Activated CD4-positive, alpha-beta T cell treated with anti-CD3 and anti-CD28 coated beads for 48 hours (primary cell): ENCODE results near the gene KCNH1.
A peak's percentile ranks its signal among the peaks of the same experiment; 100 is the strongest.

Experiments used
- DNase-seq: peaks from one replicate; pipeline ENCODE4 v3.0.0-alpha.2; 2020

KCNH1 gene, protein sequence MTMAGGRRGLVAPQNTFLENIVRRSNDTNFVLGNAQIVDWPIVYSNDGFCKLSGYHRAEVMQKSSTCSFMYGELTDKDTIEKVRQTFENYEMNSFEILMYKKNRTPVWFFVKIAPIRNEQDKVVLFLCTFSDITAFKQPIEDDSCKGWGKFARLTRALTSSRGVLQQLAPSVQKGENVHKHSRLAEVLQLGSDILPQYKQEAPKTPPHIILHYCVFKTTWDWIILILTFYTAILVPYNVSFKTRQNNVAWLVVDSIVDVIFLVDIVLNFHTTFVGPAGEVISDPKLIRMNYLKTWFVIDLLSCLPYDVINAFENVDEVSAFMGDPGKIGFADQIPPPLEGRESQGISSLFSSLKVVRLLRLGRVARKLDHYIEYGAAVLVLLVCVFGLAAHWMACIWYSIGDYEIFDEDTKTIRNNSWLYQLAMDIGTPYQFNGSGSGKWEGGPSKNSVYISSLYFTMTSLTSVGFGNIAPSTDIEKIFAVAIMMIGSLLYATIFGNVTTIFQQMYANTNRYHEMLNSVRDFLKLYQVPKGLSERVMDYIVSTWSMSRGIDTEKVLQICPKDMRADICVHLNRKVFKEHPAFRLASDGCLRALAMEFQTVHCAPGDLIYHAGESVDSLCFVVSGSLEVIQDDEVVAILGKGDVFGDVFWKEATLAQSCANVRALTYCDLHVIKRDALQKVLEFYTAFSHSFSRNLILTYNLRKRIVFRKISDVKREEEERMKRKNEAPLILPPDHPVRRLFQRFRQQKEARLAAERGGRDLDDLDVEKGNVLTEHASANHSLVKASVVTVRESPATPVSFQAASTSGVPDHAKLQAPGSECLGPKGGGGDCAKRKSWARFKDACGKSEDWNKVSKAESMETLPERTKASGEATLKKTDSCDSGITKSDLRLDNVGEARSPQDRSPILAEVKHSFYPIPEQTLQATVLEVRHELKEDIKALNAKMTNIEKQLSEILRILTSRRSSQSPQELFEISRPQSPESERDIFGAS

DNA sequence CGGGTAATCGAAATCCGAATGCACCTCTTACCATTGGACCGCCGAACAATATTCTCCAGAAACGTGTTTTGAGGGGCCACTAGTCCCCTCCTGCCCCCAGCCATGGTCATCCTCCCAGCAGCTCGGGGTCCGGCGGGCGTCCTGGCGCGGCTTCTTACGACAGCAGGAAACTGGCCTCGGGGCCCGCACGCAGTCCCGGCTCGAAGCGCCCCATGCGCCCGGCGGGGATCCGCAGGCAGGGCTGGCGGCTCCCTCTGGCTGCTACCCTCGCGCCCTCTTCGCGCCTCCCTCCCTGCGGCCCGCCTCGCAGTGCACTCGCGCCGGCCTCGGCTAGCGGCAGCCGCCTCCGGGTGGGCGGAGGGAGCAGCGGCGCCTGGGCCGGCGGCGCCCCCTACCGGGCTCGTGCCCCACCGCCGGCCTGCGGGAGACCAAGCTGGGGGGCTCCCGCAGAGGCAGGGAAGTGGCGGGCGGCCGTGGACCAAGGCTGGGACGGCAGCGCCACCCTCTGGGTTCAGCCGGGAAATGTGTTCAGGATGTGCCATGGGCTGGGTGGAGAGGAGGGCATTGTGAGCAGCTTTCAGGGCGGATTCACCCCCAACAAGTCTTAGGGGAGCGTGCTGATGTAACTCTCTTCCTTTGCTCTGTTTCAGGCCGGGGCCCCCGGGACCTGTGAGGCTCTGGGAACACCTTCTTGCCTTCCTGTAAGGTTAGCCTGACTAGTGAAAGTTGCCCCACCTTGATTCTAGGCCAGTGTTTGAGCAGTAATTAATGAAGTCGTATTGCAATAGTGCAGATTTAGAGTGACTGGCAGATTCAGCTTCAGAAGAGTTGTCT, at the start of gene KCNH1:
TSS of gene KCNH1 (minus strand) at position 313 of the 834 bp plus-strand sequence. CDS start at position 110, 203 bp downstream.
- DNase-seq = peak; percentile 89

DNA sequence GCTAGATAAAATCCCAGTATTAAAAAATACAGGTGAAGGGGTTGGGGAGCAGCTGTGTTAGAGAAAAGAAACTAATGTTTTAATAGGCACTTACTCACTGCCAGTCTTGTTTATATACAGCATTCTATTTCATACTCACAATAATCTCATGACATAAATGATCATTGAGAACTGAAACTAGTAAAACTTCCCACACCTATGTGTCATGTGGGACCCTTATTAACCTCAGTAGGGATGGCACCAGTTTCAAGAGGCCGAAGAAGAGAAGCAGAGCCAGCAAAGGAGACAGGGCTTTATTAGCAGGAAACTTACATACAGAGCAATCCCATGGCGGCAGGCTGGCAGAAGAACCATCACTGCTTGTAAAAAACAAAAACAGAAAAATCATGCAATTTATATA, 48.8 kb upstream of the KCNH1 start:
- no peak for DNase-seq

DNA sequence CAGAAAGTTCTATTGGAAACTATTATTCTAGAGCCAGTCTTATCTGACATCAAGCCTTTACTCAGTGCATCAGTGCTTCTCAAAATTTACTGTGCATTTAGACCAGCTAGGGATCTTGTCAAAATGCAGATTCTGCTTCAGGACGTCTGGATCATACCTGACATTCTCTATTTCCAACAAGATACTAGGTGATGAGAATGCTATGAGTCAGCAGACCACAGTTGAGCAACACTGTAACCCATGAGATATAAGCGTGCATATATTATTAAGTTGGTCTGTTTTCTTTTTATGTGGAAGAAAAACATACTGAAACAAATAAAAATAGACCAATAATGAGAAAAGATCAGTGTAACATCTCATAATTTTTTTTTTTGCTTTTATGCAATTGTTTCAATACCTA, 40.4 kb upstream of the KCNH1 start:
- no peak for DNase-seq

DNA sequence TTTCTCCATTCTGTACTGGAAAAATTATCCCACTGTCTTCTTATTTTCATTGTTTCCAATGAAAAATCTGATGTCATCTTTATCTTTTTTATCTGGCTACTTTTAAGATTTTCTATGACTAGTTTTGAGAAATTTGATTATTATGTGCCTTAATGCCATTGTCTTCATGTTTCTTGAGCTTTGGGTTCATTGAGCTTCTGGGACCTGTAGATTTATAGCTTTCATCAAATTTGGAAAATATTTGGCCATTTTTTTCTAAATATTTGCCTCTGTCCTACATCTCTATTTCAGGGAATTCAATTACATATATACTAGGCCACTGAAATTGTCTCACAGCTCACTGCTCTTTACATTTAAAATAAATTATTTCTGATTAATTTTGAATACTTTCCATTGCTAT, 38.7 kb upstream of the KCNH1 start:
- no peak for DNase-seq

DNA sequence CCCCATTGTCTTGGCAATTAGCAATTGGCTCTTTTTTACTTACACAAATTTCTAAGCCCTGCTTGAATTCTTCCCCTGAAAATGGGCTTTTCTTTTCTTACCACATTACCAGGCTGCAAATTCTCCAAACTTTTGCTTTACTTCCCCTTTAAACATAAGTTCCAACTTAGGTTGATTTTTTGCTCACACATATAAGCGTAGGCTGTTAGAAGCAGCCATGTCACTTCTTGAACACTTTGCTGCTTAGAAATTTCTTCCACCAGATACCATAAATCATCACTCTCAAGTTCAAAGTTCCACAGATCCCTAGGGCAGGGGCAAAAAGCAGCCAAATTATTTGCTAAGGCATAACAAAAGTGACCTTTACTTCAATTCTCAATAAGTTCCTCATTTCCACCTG, 35.4 kb upstream of the KCNH1 start:
- no peak for DNase-seq

DNA sequence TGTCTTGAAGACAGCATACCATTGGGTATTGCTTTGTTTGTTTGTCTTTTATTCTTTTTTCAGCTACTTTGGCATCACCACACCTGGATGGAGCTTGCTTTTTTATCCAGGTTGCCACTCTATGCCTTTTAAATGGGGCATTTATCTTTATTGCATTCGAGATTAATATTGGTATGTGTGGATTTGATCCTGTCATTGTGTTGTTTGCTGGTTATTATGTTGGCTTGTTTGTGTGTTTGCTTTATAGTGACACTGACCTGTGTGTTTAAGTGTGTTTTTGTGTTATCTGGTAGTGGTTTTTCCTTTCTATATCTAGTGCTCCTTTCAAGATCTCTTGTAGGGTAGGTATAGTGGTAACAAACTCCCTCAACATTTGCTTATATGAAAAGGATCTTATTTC, 24.9 kb upstream of the KCNH1 start:
- DNase-seq = no peak

DNA sequence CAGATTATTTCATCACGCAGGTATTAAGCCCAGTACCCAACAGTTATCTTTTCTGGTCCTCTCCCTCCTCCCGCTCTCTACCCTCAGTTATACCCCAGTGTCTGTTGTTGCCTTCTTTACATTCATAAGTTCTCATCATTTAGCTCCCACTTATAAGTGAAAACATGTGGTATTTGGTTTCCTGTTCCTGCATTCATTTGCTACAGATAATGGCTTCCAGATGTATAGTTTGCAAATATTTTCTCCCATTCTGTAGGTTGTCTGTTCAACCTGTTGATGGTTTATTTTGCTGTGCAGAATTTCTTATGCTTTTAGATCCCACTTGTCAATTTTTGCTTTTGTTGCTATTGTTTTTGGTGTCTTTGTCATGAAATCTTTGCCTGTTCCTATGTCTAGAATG, 21.1 kb upstream of the KCNH1 start:
- DNase-seq = no peak

DNA sequence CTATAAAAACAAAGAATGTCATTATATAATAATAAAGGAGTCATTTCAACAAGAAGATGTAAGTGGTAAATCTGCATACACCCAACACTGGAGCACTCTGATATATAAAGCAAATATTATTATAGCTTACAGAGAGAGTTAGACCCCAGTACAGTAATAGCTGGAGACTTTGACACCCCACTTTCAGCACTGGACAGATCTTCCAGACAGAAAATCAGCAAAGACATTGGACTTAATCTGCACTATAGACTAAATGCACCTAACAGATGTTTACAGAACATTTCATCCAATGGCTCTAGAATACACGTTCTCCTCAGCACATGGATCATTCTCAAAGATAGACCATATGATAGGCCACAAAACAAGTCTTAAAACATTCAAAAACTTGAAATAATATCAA, 20.0 kb upstream of the KCNH1 start:
- DNase-seq = no peak

DNA sequence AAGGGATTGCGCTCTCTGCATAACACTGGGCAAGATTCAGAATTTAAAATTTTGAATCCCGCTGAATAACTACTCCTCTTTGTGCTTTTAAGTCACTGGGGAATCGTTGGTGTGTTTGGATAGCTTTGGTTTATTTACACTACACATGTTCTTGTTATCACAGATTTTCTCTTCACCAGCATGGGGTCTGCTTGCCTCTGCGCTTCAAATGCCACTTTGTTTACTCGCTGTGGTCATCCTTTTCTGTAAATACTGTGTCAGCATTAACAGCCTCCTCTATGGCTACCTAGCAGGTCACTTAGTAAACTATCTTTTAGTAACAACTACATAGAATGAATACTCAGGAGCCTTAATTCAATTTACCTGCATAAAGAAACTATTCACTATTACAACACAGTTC, 14.4 kb upstream of the KCNH1 start:
- DNase-seq = no peak

DNA sequence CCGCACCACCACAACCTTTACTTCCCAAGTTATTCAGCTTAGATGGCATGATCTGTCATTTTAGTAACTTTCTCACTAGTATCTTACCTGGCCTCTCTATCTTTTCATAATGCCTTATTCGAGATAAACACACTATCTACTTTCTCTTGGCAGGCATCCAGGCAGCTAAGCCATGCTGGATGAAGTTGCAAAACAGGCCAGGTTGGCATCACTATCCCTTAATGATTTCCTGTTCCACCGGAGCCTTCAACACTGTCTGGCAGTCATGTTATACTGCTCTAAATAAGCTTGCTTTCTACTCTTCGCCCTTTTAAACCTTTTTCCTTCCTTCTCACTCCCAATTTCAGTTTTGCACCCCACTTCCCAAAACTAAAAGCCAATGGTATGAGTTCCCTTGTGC, 12.0 kb upstream of the KCNH1 start:
- no peak for DNase-seq

DNA sequence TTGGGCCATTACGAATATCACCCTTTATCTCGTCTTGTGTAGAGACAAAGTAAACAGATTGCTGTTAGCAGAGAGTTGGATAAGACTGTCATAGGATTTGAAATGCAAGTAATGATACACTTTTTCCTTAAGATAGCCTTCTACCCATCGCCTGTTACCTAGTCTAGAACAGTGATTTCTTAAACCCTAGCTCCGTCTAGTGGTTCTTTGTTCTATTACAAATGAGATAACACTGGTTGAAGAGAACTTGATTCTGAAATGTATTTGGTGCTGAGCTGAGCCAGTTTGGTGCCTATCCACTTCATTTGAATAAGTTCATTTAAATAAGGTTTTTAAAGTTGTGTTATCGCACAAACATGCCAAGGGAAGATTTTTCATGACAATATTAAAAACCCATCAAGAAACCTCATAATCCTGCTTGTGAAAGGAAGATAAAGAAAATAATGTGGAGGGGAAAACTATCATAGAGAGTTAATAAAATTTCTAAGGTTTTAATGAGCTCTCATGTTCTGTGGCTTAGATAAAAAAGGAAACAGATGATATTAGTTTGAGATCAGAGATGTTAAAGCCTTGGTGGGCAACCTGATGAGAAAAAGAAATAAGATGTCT, 1.5 kb upstream of the KCNH1 start:
- DNase-seq = no peak

DNA sequence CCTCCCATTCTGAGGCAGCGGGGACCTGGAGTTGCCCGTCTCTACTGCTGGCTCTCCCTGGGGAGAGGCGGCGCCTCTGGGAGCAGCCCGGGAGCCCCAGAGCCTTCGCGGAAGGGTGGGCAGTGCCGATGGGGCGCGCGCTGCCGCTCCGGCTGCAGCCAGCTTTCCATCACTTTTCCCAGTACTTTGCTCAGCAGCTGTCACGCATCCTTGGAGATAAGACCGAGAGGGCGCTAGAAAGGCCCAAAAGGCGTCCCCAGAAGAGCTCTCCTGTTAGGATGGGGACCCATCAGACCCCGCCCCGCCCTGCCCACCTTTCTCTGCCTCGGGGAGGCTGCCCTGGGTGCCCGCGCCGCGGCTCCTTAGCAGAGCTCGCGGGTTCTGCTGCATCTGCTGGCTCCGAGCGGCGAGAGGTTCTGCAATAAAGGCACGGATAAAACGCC, 534 bp downstream of the KCNH1 start:
- no peak for DNase-seq

DNA sequence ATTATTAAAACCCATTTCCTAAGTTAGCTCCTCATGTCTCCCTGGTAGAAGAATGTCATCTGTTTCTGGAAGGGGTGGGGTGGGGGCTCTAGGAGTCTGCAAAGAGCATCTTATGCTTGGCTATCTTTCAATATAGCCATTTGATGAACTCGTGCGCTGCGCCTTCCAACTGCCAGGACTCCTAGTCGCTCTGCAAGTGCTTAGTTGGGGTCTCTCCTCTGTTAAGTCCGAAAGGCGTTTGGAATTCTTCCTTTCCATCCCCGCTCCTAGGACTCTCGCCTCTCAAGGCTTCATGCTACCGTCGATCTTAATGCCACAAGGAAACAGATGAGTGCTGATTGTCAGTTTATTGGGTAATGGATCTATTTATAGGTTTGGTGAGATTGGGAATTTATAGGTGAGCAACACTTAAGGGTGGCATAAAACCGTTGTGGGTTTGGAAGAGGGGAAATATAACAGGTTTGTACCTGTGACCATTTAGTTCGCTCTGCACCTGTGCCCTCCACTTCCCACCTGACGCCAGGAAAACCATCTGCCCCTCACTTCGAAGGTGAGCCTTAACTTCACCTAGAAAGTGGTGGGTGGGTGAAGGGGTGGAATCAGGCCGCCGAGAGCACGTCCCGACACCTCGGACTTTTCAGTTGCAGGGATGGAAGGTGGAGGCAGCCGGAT, 1.1 kb downstream of the KCNH1 start:
- no peak for DNase-seq

DNA sequence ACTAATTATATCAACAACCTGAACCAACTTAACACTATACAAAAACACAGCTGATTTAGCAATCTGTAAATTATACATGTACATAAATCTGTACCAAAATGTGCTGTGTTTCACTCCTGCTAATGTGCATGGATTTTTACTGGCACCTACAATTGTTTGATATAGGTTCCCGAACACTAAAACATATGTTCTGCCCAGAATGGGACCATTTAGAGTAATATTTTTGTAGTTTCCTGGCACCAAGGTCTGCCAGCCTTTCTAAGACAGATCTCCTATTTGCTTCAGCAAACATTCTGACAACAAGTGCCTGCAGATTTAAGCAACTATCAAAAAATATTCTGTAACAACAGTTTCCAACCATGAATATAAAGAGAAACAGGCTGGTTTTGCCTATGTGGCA, 4.2 kb downstream of the KCNH1 start:
- no peak for DNase-seq

DNA sequence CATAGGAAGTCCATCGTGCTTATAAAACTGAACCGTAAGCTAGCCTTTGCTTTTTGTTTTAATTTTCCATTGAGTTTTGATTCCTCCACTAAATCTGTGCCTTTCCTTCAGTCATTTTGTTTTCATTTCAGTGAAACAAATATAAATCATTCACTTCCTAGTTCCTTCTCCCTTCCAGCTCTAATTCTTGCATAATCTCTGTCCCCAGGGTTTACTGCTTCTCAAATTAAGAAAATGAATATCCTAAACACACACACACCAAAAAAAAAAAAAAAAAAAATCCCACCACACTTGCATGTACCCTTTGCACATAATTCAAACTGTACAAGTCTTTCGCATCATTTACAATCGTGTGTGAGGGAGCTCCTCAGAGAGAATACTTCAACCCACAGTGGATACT, 6.8 kb downstream of the KCNH1 start:
- no peak for DNase-seq

DNA sequence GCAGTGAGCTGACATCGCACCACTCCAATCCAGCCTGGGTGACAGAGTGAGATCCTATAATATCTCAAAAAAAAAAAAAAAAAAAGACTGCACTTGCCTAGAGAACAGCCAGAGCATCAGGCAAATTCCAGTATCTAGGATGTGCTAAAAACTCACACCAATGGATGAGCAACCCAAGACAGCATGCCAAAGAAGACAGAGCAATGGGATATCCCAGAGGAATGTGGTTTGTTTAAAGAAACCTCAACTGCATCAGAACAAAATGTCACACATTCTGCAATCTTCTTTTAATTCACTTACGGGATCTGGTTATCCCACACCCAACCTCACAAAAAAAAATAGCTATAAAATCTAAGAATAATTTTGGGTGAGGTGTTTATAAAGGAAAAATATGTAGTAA, 7.3 kb downstream of the KCNH1 start:
- no peak for DNase-seq

DNA sequence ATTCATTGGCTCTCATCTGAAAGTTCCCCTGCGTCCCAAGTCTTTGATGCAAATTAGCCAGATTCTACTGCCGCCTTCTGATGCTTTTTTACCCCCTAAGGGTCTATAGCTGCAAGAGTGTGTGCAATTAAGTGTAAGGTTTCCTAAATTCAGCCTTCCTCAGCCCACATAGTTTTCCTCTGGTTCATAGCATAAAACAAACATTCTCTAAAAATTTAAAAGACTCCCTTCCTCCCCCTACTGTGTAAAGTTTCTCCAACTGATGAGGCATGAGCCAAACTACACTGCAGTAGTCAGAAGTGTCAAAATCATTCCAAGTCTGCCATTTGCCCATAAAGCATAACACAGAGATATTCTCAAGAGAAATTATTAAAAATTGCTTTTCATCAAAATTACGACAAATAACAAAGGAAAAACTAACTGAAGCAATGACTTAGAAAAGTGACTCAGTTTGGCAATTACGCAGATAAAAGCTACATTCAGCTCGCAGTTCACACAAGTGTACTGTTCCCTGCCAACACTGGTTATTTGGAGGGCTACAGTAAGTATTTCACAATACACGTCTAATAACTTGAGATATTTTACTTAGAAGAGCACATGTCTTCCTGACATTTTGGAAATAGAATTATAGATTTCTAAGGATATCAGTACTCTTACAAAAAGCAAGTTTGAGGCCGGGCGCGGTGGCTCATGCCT, 15.4 kb downstream of the KCNH1 start:
- DNase-seq = no peak

DNA sequence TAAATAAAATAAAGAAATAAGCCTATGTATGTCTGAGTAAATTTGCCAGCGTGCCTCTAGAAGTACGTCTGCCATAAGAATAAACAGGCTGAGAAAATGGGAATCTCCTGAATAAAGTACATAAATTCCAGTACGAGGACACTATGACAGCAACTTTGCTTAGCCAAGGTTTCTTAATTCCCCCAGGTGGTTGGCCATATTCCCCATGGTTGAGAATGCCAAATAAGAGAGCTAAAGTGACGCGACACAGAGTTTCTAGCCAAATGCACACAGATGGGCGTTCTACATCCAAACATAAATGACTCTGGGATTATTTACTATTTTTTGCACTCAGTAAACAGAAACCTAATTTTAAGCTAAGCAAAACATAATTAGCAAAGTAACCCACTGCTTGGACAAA, 19.5 kb downstream of the KCNH1 start:
- DNase-seq = no peak

DNA sequence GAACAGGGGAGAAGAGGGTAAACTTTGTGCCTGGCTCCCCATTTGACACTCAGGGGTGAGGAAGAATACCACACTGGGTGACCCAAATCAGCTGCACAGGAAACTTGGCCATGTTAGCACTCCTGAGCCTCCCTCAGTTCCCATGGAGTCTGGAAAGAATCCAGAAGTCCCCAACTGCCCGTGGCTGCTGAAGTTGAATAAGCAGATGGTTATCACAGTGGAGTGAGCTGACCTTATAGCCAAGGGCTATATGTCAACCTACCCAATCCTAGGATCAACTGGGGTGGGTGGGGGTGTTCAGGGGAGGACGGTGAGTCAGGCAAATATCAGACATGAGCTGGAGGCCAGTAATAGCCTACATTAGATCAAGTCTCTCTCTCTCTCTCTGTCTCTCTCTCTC, 20.4 kb downstream of the KCNH1 start:
- DNase-seq = no peak

DNA sequence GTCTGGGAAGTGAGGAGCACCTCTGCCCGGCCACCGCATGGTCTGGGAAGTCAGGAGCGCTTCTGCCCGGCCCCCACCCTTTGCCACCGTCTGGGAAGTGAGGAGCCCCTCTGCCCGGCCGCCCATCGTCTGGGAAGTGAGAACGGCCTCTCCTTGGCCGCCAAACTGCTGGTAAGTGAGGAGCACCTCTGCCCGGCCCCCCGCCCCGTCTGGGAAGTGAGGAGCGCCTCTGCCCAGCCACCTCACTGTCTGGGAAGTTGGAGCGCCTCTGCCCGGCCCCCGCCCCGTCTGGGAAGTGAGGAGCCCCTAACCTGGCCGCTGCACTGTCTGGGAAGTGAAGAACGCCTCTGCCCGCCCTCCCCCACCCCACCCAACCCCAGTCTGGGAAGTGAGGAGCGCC, 22.6 kb downstream of the KCNH1 start:
- no peak for DNase-seq

DNA sequence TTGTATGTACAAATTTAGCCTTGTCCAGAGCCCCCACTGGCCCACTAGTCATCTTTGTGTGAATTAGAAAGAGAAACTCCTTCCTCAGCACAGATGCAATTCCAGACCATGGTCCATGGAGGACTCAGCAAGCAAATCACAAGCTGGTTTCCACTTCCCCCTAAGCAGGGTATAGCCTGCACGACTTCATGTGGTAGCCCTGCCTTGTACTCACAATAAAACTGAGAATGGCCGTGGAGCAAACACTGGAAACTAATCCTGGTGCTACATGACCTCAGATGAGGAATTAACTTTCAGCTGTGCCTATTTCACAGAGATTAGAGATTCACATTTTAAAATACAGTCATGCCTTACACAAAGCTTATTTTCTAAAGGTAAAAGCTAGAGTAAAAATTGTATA, 32.5 kb downstream of the KCNH1 start:
- no peak for DNase-seq
